MM.1S (cell line): Measurements from ENCODE around the gene LTO1.
A peak's percentile ranks its signal among the peaks of the same experiment; 100 is the strongest.
"Not testable (repeated sequence)": the region's sequence is repeated elsewhere in the genome, so short reads cannot be mapped to it uniquely, and the experiment has no call there.

Experiments
- DNase-seq: peaks from one replicate; pipeline ENCODE4 v3.0.0-alpha.2; 2015
- H2AFZ ChIP-seq: fragments of 300-600 bp; sonication (generic); 2 replicates; pipeline ENCODE4 v1.6.0; 2016; ENCODE audit warnings: antibody characterized with exemption, low read length
- H3F3A ChIP-seq: fragments of 300-600 bp; sonication (generic); 2 replicates; pipeline ENCODE4 v1.6.1; 2016; ENCODE audit warnings: mild to moderate bottlenecking, antibody characterized with exemption, low read length, moderate library complexity, mixed read lengths; ENCODE audit not compliant: insufficient read depth
- H3K27ac ChIP-seq: fragments of 300-600 bp; sonication (generic); 2 replicates; pipeline ENCODE4 v1.5.1; 2016; ENCODE audit warnings: mild to moderate bottlenecking, low read length
- H3K27me3 ChIP-seq: fragments of 300-600 bp; sonication (generic); replicated peaks from 2 replicates; pipeline ENCODE4 v1.6.0; 2016; ENCODE audit warnings: low read length; ENCODE audit not compliant: insufficient read depth
- H3K36me3 ChIP-seq: fragments of 300-600 bp; sonication (generic); replicated peaks from 2 replicates; pipeline ENCODE4 v1.6.1; 2016; ENCODE audit warnings: mild to moderate bottlenecking, low read length, mixed read lengths; ENCODE audit not compliant: insufficient read depth
- H3K4me1 ChIP-seq: fragments of 300-600 bp; sonication (generic); 2 replicates; pipeline ENCODE4 v1.6.1; 2016; ENCODE audit warnings: low read length, mixed read lengths
- H3K4me2 ChIP-seq: fragments of 300-600 bp; sonication (generic); 2 replicates; pipeline ENCODE4 v1.6.0; 2016; ENCODE audit warnings: low read depth, low read length
- H3K4me3 ChIP-seq: fragments of 300-600 bp; sonication (generic); 2 replicates; pipeline ENCODE4 v1.5.1; 2016; ENCODE audit warnings: low read length, mixed read lengths
- H3K79me2 ChIP-seq: fragments of 300-600 bp; sonication (generic); 2 replicates; pipeline ENCODE4 v1.6.1; 2016; ENCODE audit warnings: mixed run types, low read length, mixed read lengths
- H3K9ac ChIP-seq: fragments of 300-600 bp; sonication (generic); 2 replicates; pipeline ENCODE4 v1.6.1; 2016; ENCODE audit warnings: low read length, mixed read lengths
- H3K9me2 ChIP-seq: fragments of 300-600 bp; sonication (generic); replicated peaks from 2 replicates; pipeline ENCODE4 v1.6.1; 2016; ENCODE audit warnings: mild to moderate bottlenecking, low read length, mixed read lengths; ENCODE audit not compliant: insufficient read depth
- H3K9me3 ChIP-seq: fragments of 300-600 bp; sonication (generic); replicated peaks from 2 replicates; pipeline ENCODE4 v1.6.1; 2016; ENCODE audit warnings: mild to moderate bottlenecking, low read length, mixed read lengths; ENCODE audit not compliant: insufficient read depth
- H4K20me1 ChIP-seq: fragments of 300-600 bp; sonication (generic); 2 replicates; pipeline ENCODE4 v1.6.1; 2016; ENCODE audit warnings: mild to moderate bottlenecking, low read length, moderate library complexity, mixed read lengths; ENCODE audit not compliant: insufficient read depth
- CTCF ChIP-seq: fragments of 300-600 bp; sonication (generic); IDR thresholded peaks from 2 replicates; pipeline ENCODE4 v1.5.1; 2016; ENCODE audit warnings: antibody characterized with exemption, low read length, mixed read lengths
- EZH2 ChIP-seq: fragments of 300-600 bp; sonication (generic); optimal IDR thresholded peaks from 2 replicates; pipeline ENCODE3; 2017; ENCODE audit warnings: low read depth, mild to moderate bottlenecking, antibody characterized with exemption, low read length, mixed read lengths
- EZH2phosphoT487 ChIP-seq: fragments of 300-600 bp; sonication (generic); IDR thresholded peaks from 2 replicates; pipeline ENCODE4 v1.6.1; 2018; ENCODE audit warnings: antibody characterized with exemption, low read length

LTO1 gene

DNA sequence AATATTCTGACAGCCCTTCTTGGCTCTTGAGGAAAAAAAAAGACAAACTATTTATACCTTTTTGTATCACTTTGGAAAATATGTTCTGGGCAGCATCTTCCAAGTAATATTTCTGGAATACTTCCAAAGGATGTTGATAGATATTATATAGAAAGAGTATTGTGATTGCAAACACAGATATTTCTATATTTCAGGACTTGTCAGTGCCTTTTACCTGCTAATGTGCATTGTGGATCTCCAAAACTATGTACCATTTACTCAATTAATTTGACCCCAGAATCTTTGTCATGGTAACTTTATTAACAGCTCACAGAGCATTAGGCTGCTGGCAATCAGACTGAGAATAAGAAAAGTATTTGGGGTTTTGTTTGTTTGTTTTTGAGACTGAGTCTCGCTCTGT, 50.9 kb downstream of the LTO1 start:
- peak overlapping the region; percentile 28; the same call in 1 of the 2 replicates for H3K4me2 ChIP-seq
- DNase-seq: no peak
- no peaks in the 10 kb centered on the region for H3K79me2 ChIP-seq
- 0 out of 2 replicates have a peak, but pooled peaks cover 5% of the 10 kb centered on the region for H3K4me1 ChIP-seq
- no peaks in the 10 kb centered on the region for H3K9me3 ChIP-seq
- H3F3A ChIP-seq: 0 out of 2 replicates have a peak, but pooled peaks cover 4% of the 10 kb centered on the region
- TF ChIP-seq CTCF: no peak
- TF ChIP-seq EZH2: no peak
- no peak for TF ChIP-seq EZH2phosphoT487
- no peaks in the 10 kb centered on the region for H3K9me2 ChIP-seq
- no peak overlapping the region for H3K4me3 ChIP-seq
- no peak overlapping the region for H3K9ac ChIP-seq
- H3K27me3 ChIP-seq: 0 out of 2 replicates have a peak, but pooled peaks cover 4% of the 10 kb centered on the region
- no peaks in the 10 kb centered on the region for H4K20me1 ChIP-seq
- no peaks in the 10 kb centered on the region for H3K36me3 ChIP-seq
- H3K27ac ChIP-seq: no peak overlapping the region
- no peak overlapping the region for H2AFZ ChIP-seq

DNA sequence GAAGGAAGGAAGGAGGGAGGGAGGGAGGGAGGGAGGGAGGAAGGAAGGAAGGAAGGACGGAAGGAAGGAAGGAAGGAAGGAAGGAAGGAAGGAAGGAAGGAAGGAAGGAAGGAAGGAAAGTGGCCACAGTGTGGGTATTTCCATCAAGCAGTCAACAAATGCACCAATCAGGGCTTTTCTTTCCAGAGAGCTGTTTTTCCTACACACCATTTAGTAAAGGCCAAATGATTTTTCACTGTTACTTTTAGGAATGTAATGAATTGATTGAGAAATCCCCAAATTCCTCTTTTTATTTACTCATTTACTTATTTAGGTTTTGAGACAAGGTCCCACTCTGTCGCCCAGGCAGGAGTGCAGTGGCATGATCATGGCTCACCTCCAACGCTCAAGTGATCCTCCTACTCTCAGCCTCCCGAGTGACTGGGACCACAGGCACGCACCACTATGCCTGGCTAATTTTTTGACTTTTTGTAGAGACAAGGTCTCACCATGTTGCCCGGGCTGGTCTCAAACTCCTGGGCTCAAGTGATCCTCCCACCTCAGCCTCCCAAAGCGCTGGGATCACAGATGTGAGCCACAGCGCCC, 53.0 kb downstream of the LTO1 start:
- not testable (repeated sequence) for H3K9me2 ChIP-seq, H2AFZ ChIP-seq, H3K4me2 ChIP-seq, H3K9ac ChIP-seq, H3F3A ChIP-seq, H3K79me2 ChIP-seq, DNase-seq, H3K9me3 ChIP-seq, H3K36me3 ChIP-seq, H3K4me1 ChIP-seq, H4K20me1 ChIP-seq, H3K27ac ChIP-seq, H3K27me3 ChIP-seq, H3K4me3 ChIP-seq

GRCh38 chr11:69620683-69621290, 54.4 kb downstream of the LTO1 start:
- no peak overlapping the region for H2AFZ ChIP-seq
- 0 out of 2 replicates have a peak, but pooled peaks cover 4% of the 10 kb centered on the region for H3F3A ChIP-seq
- H3K4me3 ChIP-seq: no peak overlapping the region

More at GRCh38 chr11:69620683-69621290, 54.4 kb downstream of the LTO1 start:
- H3K9me3 ChIP-seq: no peaks in the 10 kb centered on the region
- no peak overlapping the region for H3K9ac ChIP-seq
- no peaks in the 10 kb centered on the region for H3K27me3 ChIP-seq
- H3K36me3 ChIP-seq: no peaks in the 10 kb centered on the region
- no peak for DNase-seq
- 0 out of 2 replicates have a peak, but pooled peaks cover 5% of the 10 kb centered on the region for H3K4me1 ChIP-seq
- H3K79me2 ChIP-seq: no peaks in the 10 kb centered on the region
- H3K27ac ChIP-seq: no peak overlapping the region
- H3K9me2 ChIP-seq: no peaks in the 10 kb centered on the region
- no peak overlapping the region for H3K4me2 ChIP-seq
- no peaks in the 10 kb centered on the region for H4K20me1 ChIP-seq
- TF ChIP-seq EZH2: no peak
- no peak for TF ChIP-seq EZH2phosphoT487
- no peak for TF ChIP-seq CTCF
